ENCODE measurements around the gene EIF3I.

GRCh38 chr1:32257227-32257508 lies 35.0 kb downstream of the EIF3I start:
- TF ChIP-seq CTCF (IDR thresholded peaks at IDR 0.05; ENCODE audit: low read length), result no peak
- TF ChIP-seq EZH2 (IDR thresholded peaks at IDR 0.05; ENCODE audit: borderline replicate concordance, low read length), result no peak

All from OCI-LY1 (cell line).